GM23248 (cell line): ENCODE data around the gene PNPLA7.

Experiments
- EZH2 ChIP-seq: fragments of 200-600 bp; sonication (generic); IDR thresholded peaks from 2 replicates; pipeline ENCODE4 v1.6.1; 2018; ENCODE audit warnings: antibody characterized with exemption, mild to moderate bottlenecking; ENCODE audit not compliant: insufficient read depth, poor library complexity, severe bottlenecking
- EZH2phosphoT487 ChIP-seq: fragments of 200-600 bp; sonication (generic); IDR thresholded peaks from 2 replicates; pipeline ENCODE4 v1.6.1; 2018; ENCODE audit warnings: antibody characterized with exemption, moderate library complexity, mild to moderate bottlenecking, low read depth; ENCODE audit not compliant: insufficient read depth

DNA sequence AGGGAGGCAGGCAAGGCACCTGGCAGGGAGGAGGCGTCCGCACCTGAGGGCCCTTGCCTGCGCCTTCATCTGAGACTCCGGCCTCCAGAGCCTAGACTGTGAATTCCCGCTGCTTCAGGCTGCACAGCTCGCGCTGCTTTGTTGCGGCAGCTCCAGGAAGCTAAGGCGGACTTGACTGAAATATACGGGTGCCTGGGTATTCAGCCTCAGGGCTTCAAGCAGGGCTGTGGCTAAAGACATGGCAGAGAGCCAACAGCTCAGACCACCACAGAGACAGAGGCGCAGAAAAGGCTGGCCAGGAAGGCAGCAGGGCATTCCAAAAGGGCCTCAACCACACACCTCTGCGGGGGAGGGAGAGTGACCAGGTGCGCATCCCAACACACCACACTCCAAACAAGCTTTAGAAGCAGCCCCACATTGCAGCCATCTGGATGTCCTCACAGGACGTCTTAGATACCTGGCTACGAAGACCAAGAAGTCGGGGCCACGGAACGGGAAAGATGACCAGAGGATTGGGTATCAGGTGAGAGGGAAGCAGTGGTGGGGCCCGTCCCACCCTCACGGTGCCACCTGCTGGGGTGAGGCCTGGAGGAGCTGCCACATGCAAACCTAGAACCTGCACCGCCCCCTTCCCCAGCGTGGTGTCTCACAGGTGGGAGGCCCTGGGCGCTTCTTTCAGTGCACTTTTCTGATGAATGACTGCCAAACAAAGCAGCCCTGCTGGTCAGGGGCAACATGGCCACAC is 30.2 kb upstream of the PNPLA7 start:
- TF ChIP-seq EZH2 (no peak), EZH2phosphoT487 (no peak)
